ENCODE results near the gene PATE2. TPM values are rescaled to one million over a fixed set of nuclear protein-coding genes. Genes with fewer than 3 reads are reported as not detected.

Gene PATE2
- under 1 TPM in 1 of 2 donors, not detected in 1; 0.35 TPM for total RNA-seq

- ATAC-seq (ENCODE audit: insufficient number of reproducible peaks, low FRiP score, low read depth) (no peak), DNase-seq (ENCODE audit: low spot score) (no peak)
- Histone ChIP-seq H3K4me3 (no peak within 1 kb of the TSS), H3K4me1 (ENCODE audit: control insufficient read depth in 1 of 2, low read depth in 2 of 2) (no peaks in the 10 kb centered on the region), H3K36me3 (no peaks in the 10 kb centered on the region), H3K27ac (no peak within 1 kb of the TSS), H3K9me3 (no peaks in the 10 kb centered on the region), H3K27me3 (replicated peaks; ENCODE audit: insufficient read depth) (no peaks in the 10 kb centered on the region)
- TF ChIP-seq CTCF (IDR thresholded peaks at IDR 0.05): no peak
These were observed at the start of gene PATE2 for GRCh38 chr11:125778728-125779127. PATE2 (minus strand) TSS chr11:125778828; CDS start chr11:125778773, 55 bp downstream.

GRCh38 chr11:125807909-125808308 lies 29.3 kb upstream of the PATE2 start:
- Histone ChIP-seq H3K4me1 (ENCODE audit: control insufficient read depth in 1 of 2, low read depth in 2 of 2) (no peaks in the 10 kb centered on the region), H3K27ac (no peak overlapping the region), H3K36me3 (no peaks in the 10 kb centered on the region), H3K9me3 (peaks cover 6% of the 10 kb centered on the region), H3K4me3 (no peak overlapping the region), H3K27me3 (replicated peaks; ENCODE audit: insufficient read depth) (no peaks in the 10 kb centered on the region)
- ATAC-seq (ENCODE audit: insufficient number of reproducible peaks, low FRiP score, low read depth): no peak
- DNase-seq (ENCODE audit: low spot score): no peak
- no peak for TF ChIP-seq CTCF (IDR thresholded peaks at IDR 0.05)

GRCh38 chr11:125802387-125802786 lies 23.8 kb upstream of the PATE2 start:
- no peak overlapping the region for H3K27ac ChIP-seq
- H3K36me3 ChIP-seq: no peaks in the 10 kb centered on the region
- no peaks in the 10 kb centered on the region for H3K4me1 ChIP-seq (ENCODE audit: control insufficient read depth in 1 of 2, low read depth in 2 of 2)
- H3K27me3 ChIP-seq (replicated peaks; ENCODE audit: insufficient read depth): no peaks in the 10 kb centered on the region
- no peak for TF ChIP-seq CTCF (IDR thresholded peaks at IDR 0.05)
- DNase-seq (ENCODE audit: low spot score): no peak
- peaks cover 19% of the 10 kb centered on the region for H3K9me3 ChIP-seq
- no peak overlapping the region for H3K4me3 ChIP-seq
- no peak for ATAC-seq (ENCODE audit: insufficient number of reproducible peaks, low FRiP score, low read depth)

GRCh38 chr11:125799808-125800207 lies 21.2 kb upstream of the PATE2 start:
- DNase-seq (ENCODE audit: low spot score) (no peak), ATAC-seq (ENCODE audit: insufficient number of reproducible peaks, low FRiP score, low read depth) (no peak)
- Histone ChIP-seq H3K4me1 (ENCODE audit: control insufficient read depth in 1 of 2, low read depth in 2 of 2) (no peaks in the 10 kb centered on the region), H3K4me3 (no peak overlapping the region), H3K27ac (no peak overlapping the region), H3K36me3 (no peaks in the 10 kb centered on the region), H3K9me3 (peaks cover 19% of the 10 kb centered on the region), H3K27me3 (replicated peaks; ENCODE audit: insufficient read depth) (no peaks in the 10 kb centered on the region)
- no peak for TF ChIP-seq CTCF (IDR thresholded peaks at IDR 0.05)

- no peak for TF ChIP-seq CTCF (IDR thresholded peaks at IDR 0.05)
- H3K27me3 ChIP-seq (replicated peaks; ENCODE audit: insufficient read depth): no peaks in the 10 kb centered on the region
- H3K27ac ChIP-seq: no peak overlapping the region
- no peaks in the 10 kb centered on the region for H3K4me1 ChIP-seq (ENCODE audit: control insufficient read depth in 1 of 2, low read depth in 2 of 2)
- no peak for DNase-seq (ENCODE audit: low spot score)
- peaks cover 25% of the 10 kb centered on the region for H3K9me3 ChIP-seq
- no peaks in the 10 kb centered on the region for H3K36me3 ChIP-seq
- no peak overlapping the region for H3K4me3 ChIP-seq
- ATAC-seq (ENCODE audit: insufficient number of reproducible peaks, low FRiP score, low read depth): no peak
These were observed 19.0 kb upstream of the PATE2 start for GRCh38 chr11:125797641-125798040.
